Peyer's patch (tissue), 4 donors: ENCODE results near the gene INTS13. TPM values are rescaled to one million over a fixed set of nuclear protein-coding genes. Genes with fewer than 3 reads are reported as not detected.
"Not testable (repeated sequence)": the region's sequence is repeated elsewhere in the genome, so short reads cannot be mapped to it uniquely, and the experiment has no call there.

Experiments used
- DNase-seq, 3 donors: peaks; one replicate each; pipeline ENCODE4 v3.0.0-alpha.2; 2017 to 2019
- H3K27ac ChIP-seq, 4 donors: fragments of 200-600 bp; sonication (generic); one replicate each; pipeline ENCODE4 v1.5.1; 2016 to 2019
- H3K27me3 ChIP-seq, 2 donors: fragments of 200-600 bp; sonication (generic); one replicate each; pipeline ENCODE4 v1.5.1; 2019
- H3K36me3 ChIP-seq, 3 donors: fragments of 200-600 bp; sonication (generic); one replicate each; pipeline ENCODE4 v1.5.1; 2016 to 2019
- H3K4me1 ChIP-seq, 4 donors: fragments of 200-600 bp; sonication (generic); one replicate each; pipeline ENCODE4 v1.5.1; 2016 to 2019
- H3K4me3 ChIP-seq, 4 donors: fragments of 200-600 bp; sonication (generic); 1 replicate in 3 of 4; 2 replicates in 1 of 4; pipeline ENCODE4 v1.5.1; 2016 to 2019; ENCODE audit warnings: mild to moderate bottlenecking in 1 of 4
- H3K9me3 ChIP-seq, 4 donors: fragments of 200-600 bp; sonication (generic); one replicate each; pipeline ENCODE4 v1.5.1; 2016 to 2019; ENCODE audit warnings: mild to moderate bottlenecking in 1 of 4
- CTCF ChIP-seq, 6 experiments: fragments of 450-650 bp in 4 of 6; fragments of 200-600 bp in 2 of 6; sonication (generic) in 1 of 6; IDR thresholded peaks; one replicate each; pipeline ENCODE4 v1.5.1; 2017 to 2019; ENCODE audit warnings: antibody characterized with exemption in 6 of 6, mild to moderate bottlenecking in 3 of 6, moderate library complexity in 1 of 6
- POLR2A ChIP-seq, 2 donors: fragments of 450-650 bp; IDR thresholded peaks; one replicate each; pipeline ENCODE4 v1.5.1; 2017; ENCODE audit warnings: antibody characterized with exemption in 2 of 2, mild to moderate bottlenecking in 2 of 2, moderate library complexity in 2 of 2
- total RNA-seq, 4 donors: library from RNA; depleted of rRNA; stranded (reverse); fragments of >200 nt; gene quantifications; one replicate each; pipeline ENCODE4 v1.1.0, GENCODE V29; 2016

The INTS13 gene
- total RNA-seq, 4 donors from 2014 or later = 4.3 to 22.3 (median 11.9) TPM

GRCh38 chr12:26918321-26919215, 19.2 kb downstream of the INTS13 start:
- Histone ChIP-seq H3K9me3 (no peaks in the 10 kb centered on the region), H3K27me3 (no peaks in the 10 kb centered on the region), H3K27ac (no peak overlapping the region), H3K4me1 (no peaks in the 10 kb centered on the region), H3K4me3 (no peak overlapping the region), H3K36me3 (peaks cover 0 to 38% (median 0%) of the 10 kb centered on the region in 3 donors)
- TF ChIP-seq CTCF (IDR thresholded peaks at IDR 0.05) = no peak
- no peak for TF ChIP-seq POLR2A (IDR thresholded peaks at IDR 0.05)
- DNase-seq = no peak

GRCh38 chr12:26906704-26907103, 31.1 kb downstream of the INTS13 start:
- H3K36me3 ChIP-seq = peaks cover 0 to 36% (median 0%) of the 10 kb centered on the region in 3 donors
- H3K9me3 ChIP-seq = no peaks in the 10 kb centered on the region
- no peak for DNase-seq
- no peak overlapping the region for H3K27ac ChIP-seq
- TF ChIP-seq CTCF (IDR thresholded peaks at IDR 0.05) = no peak
- TF ChIP-seq POLR2A (IDR thresholded peaks at IDR 0.05) = no peak
- no peaks in the 10 kb centered on the region for H3K27me3 ChIP-seq
- no peaks in the 10 kb centered on the region for H3K4me1 ChIP-seq
- H3K4me3 ChIP-seq = no peak overlapping the region

- Histone ChIP-seq H3K36me3 (peaks cover 0 to 30% (median 0%) of the 10 kb centered on the region in 3 donors), H3K4me3 (no peak overlapping the region), H3K27ac (no peak overlapping the region), H3K9me3 (no peaks in the 10 kb centered on the region), H3K27me3 (no peaks in the 10 kb centered on the region), H3K4me1 (no peaks in the 10 kb centered on the region)
- TF ChIP-seq POLR2A (IDR thresholded peaks at IDR 0.05) (no peak), CTCF (IDR thresholded peaks at IDR 0.05) (no peak)
- DNase-seq = no peak
Measured at GRCh38 chr12:26906024-26906423, 31.8 kb downstream of the INTS13 start.

GRCh38 chr12:26903396-26903795, 34.4 kb downstream of the INTS13 start:
- not testable (repeated sequence) for DNase-seq, H3K27me3 ChIP-seq, H3K9me3 ChIP-seq, H3K4me1 ChIP-seq, H3K4me3 ChIP-seq, H3K27ac ChIP-seq
- peaks cover 0 to 17% (median 0%) of the 10 kb centered on the region in 3 donors for H3K36me3 ChIP-seq

GRCh38 chr12:26896913-26897312, 40.9 kb downstream of the INTS13 start:
- H3K4me3 ChIP-seq = no peak overlapping the region
- no peaks in the 10 kb centered on the region for H3K36me3 ChIP-seq
- no peak overlapping the region for H3K27ac ChIP-seq
- no peaks in the 10 kb centered on the region for H3K27me3 ChIP-seq
- H3K9me3 ChIP-seq = no peaks in the 10 kb centered on the region
- no peak for TF ChIP-seq POLR2A (IDR thresholded peaks at IDR 0.05)
- no peak for TF ChIP-seq CTCF (IDR thresholded peaks at IDR 0.05)
- no peak for DNase-seq
- H3K4me1 ChIP-seq = no peaks in the 10 kb centered on the region

GRCh38 chr12:26895672-26896071, 42.1 kb downstream of the INTS13 start:
- Histone ChIP-seq H3K4me3 (no peak overlapping the region), H3K27ac (no peak overlapping the region), H3K27me3 (no peaks in the 10 kb centered on the region), H3K36me3 (no peaks in the 10 kb centered on the region), H3K9me3 (no peaks in the 10 kb centered on the region), H3K4me1 (no peaks in the 10 kb centered on the region)
- no peak for DNase-seq
- TF ChIP-seq POLR2A (IDR thresholded peaks at IDR 0.05) (no peak), CTCF (IDR thresholded peaks at IDR 0.05) (no peak)
